Jurkat, Clone E6-1 (cell line): Measurements from ENCODE around the gene RIN3.

Experiments
- DNase-seq: peaks from one replicate; pipeline ENCODE4 v3.0.0-alpha.2; 2011; ENCODE audit warnings: low read depth, low spot score
- H3K4me3 ChIP-seq: 2 replicates; pipeline ENCODE4 v1.5.1; 2011; ENCODE audit warnings: mild to moderate bottlenecking, low read length, control low read depth, moderate library complexity

The RIN3 gene

DNA sequence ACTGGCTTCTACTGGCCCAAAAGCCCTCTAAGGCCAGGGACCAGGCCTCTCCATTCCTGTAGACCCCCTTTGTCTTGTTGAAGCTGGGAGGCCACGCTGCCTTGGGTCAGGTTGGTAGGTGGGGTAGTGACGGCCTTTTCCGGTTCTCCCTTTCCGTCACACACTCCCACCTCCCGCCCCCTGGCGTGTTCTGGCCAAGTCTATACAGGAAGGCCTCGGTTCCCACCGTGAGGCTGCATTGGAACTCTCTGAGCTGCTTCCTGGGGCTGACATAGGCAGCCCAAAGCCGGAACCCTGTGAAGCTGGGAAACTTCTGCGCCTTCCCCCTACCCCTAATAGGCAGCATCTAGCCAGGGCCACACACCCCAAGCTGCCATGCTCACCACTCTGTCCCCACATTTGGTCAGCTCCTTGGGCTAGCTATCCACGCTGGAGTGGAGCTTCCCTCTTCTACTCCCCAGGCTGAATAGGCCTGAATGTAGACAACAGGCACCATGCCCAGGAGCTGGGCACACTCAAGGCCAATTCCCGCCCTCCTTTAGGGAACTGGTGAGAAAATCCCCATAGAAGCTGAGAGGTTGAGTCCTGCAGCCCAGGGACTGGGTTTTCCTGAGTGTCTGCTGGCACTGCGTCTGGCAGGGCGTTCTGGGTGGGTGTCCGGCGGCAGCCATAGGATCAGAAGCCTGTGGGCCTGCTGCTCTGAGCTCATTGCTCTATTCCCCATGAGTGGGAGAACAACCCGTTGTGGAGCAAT, 35.7 kb downstream of the RIN3 start:
- DNase-seq: no peak
- H3K4me3 ChIP-seq: no peak overlapping the region

- H3K4me3 ChIP-seq: no peak overlapping the region
- DNase-seq: peak; percentile 58
These were observed 36.3 kb downstream of the RIN3 start for GRCh38 chr14:92549859-92550230.

- DNase-seq: peak; percentile 52
- no peak overlapping the region for H3K4me3 ChIP-seq
These were observed 37.7 kb downstream of the RIN3 start for GRCh38 chr14:92551044-92551841.

- no peak for DNase-seq
- no peak overlapping the region for H3K4me3 ChIP-seq
These were observed 38.5 kb downstream of the RIN3 start for GRCh38 chr14:92552066-92552465.

GRCh38 chr14:92553438-92553837, 39.9 kb downstream of the RIN3 start:
- no peak overlapping the region for H3K4me3 ChIP-seq
- no peak for DNase-seq

DNA sequence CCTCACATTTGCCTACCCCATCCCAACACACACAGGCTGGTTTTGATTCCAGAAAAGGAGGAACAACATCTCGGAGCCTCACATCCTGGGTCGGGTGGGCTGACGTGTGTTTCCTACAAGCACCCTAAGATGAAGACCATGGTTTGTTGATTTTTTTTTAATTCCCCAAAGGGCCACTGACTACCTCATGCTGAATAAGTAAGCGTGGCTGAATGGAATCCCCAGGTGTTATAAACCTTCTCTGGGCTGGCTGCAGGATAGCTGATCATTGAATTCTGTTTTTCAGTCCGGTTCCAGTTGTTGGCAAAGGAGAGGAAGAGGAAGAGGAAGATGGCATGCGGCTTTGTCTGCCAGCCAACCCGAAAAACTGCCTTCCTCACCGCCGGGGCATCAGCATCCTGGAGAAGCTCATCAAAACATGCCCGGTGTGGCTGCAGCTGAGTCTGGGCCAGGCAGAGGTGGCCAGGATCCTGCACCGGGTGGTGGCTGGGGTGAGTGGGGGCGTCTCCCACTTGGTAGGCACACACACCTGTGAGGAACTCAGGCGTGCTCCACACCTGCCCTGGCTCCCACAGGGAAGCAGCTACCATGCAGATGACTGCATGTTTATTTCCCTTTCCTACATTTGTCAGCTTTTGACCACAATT, 42.0 kb downstream of the RIN3 start:
- no peak for DNase-seq
- no peak overlapping the region for H3K4me3 ChIP-seq

- no peak for DNase-seq
- no peak overlapping the region for H3K4me3 ChIP-seq
These were observed 42.7 kb downstream of the RIN3 start for GRCh38 chr14:92556255-92556741.

DNA sequence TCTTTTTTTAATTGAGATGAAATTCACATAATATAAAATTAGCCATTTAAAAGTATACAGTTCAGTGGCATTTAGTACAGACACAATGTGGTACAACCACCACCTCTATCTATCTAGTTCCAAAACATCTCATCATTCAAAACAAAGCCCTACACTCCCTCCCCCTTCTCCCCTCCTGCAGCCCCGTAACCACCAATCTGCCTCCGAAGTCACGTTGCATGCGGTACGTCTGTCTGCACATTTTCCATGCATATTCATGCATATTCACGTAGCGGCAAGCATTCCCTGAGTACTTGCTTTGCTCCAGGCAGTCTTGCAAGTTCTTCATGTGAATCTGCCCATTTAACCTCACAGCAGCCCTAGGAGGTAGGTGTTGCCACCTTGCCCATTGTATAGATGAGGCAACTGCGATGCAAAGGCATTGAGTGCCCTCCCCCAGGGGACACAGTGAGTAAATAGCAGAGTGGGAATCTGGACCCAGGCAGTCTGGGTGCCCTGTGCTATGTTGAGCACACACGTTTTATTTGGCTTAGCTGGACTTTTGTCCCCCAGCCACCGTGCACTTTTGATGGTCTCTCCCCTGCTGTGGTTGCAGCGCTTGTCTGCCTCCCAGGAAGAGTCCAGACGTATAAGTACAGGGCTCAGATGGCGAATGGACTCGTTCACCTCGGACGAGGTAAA, 43.4 kb downstream of the RIN3 start:
- no peak for DNase-seq
- no peak overlapping the region for H3K4me3 ChIP-seq

DNA sequence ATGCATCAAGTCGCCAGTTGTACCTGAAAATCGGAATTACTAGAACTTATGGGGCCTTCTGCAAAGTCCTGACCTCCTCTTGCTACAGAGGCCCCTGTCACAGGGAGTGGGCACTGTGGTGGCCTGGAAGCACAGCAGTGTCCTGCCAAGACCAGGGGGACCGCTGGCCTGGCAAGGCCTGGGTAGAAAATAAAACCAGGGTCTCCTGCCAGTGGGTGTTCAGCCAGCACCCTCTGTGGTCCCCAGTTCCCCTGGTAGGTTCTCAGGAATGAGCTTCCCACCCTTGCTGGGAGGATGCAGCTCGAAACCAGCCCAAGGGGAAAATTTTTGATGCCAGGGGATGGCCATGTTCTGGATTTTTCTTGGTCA, 43.9 kb downstream of the RIN3 start:
- no peak overlapping the region for H3K4me3 ChIP-seq
- no peak for DNase-seq

DNA sequence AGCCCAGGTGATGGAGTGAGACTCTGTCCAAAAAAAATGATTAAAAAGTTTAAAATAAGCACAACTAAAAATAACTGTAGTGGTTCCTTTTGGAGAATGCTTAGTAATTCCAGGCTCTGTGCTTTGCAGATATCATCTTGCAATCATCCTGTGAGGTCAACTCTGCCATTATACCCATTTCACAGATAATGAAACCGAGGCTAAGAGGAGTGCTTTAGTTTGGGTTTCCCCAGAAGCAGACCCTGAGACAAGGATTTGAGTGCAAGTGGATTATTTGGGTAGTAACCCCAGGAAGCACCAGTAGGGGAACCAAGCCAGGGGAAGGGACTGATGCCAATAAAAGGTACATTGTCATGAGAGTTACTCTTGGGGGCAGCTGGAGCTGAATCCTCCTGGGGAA, 44.7 kb downstream of the RIN3 start:
- DNase-seq: no peak
- H3K4me3 ChIP-seq: no peak overlapping the region

DNA sequence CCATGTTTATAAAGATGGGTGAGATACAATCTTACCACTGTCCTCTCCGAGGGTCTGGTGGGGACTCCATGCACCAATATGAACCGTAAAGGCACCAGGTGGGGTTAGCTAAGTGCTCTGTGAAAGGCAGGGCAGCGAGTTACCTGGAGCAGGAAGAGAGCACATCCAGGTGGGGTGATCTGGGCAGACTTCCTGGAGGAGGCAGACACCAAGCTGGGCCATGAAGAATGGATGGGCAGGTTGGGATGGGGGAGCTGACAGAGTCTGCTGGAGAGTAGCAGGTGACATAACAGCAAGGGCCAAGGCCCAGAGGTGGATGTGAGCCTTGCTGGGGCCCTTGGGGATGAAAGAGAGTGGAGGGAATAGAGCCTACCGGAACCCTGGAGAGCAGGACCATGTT, 45.9 kb downstream of the RIN3 start:
- no peak overlapping the region for H3K4me3 ChIP-seq
- DNase-seq: no peak

- no peak overlapping the region for H3K4me3 ChIP-seq
- no peak for DNase-seq
These were observed 46.7 kb downstream of the RIN3 start for GRCh38 chr14:92560106-92560865.

- DNase-seq: no peak
- no peak overlapping the region for H3K4me3 ChIP-seq
These were observed 48.4 kb downstream of the RIN3 start for GRCh38 chr14:92561906-92562479.

DNA sequence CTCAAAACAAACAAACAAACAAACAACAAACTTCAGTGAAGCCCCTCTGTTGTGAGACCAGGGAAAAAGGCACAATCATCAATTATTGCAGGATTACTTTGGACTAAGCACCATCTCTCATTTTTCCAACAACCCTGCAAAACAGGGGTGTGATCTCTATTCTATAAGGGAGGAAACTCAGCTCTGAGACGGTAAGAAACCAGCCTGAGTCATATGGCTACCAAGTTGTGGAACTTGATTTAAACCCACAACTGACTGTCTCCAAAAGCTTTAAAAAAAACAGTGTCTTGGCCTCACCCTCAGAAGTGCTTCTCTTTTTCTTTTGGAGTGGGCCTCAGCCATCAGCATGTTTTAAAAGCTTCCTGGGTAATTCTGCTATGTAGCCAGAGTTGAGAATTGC, 49.8 kb downstream of the RIN3 start:
- H3K4me3 ChIP-seq: no peak overlapping the region
- DNase-seq: no peak

DNA sequence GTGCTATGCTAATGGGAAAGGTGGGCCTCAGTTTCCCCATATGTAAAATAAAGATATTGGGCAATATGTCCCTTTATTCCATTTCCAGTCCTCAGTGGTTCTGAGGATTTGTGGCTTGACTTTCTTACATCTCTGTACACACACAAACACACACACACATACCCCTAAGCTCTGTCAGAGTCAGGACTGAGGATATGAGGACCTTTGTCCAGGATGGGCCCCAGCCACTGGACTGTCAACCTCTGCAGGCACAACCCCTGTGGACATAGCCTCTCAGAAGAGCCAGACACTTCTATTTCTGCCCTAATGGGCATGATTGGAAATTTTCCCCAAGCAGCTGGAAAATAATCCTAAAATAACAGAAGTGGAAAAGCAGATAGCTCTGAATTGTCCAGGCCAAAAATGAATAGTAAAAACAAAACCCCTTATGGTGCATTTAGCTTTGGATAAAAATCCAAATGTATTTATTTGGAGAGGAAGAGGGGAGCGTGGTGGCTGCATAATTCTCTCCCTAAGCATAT, 50.2 kb downstream of the RIN3 start:
- H3K4me3 ChIP-seq: no peak overlapping the region
- no peak for DNase-seq

DNA sequence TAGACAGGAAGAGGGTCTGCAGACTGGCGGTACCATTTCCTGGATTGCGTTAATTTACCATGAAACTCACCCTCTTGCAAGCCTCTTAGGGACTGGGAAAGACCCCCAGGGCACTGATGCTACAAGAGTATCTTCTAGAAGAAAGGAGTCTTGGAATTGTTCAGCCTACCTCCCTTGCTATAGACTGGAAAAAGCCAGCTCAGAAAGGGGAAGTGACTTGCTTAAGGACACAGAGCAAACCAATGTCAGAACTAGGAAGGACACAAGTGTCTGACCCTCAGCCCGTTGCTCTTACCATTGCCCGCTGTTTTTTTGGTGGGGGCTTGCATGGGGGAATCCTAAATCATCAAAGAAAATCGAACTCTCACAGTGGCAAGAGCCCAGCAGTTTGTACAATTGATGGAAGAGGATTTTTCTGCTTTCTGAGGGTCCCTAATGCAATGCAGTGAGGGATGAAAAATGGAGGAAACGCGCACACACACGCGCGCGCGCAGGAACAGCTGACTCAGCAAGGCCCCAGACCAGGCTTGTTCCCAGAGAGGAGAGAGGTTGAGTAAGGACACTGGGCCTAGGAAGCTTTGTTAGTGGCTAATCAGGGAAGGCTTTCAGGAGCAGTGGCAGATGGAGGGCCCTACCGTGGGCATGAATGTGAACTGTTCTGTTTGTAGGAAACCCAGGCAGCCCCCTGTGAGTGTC, 50.9 kb downstream of the RIN3 start:
- no peak for DNase-seq
- H3K4me3 ChIP-seq: no peak overlapping the region

GRCh38 chr14:92565040-92565717, 51.6 kb downstream of the RIN3 start:
- no peak overlapping the region for H3K4me3 ChIP-seq
- no peak for DNase-seq
